ENCODE results near the gene PRKN.
"Not testable (repeated sequence)": the region's sequence is repeated elsewhere in the genome, so short reads cannot be mapped to it uniquely, and the experiment has no call there.

Gene PRKN

DNA sequence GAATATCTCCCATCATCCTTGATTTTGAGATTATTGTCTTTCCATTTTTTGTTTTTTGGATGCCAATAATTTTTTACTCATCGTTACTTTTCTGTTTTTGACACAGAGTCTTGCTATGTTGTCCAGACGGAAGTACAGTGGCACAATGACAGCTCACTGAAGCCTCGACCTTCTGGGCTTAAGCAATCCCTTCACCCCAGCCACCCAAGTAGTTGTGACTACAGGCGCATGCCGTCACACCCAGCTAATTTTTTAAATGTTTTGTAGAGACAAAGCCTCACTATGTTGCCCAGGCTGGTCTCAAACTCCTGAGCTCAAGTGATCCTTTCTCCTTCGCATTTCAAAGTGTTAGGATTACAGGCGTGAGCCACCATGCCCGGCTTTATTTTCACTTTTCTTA lies 851.3 kb downstream of the PRKN start:
- Histone ChIP-seq H3K4me1 (ENCODE audit: insufficient read depth, low read length) (no peaks in the 10 kb centered on the region), H3K36me3 (ENCODE audit: insufficient read depth, low read length) (no peaks in the 10 kb centered on the region), H3K9ac (ENCODE audit: low read depth, low read length) (no peak overlapping the region), H3K9me3 (ENCODE audit: control insufficient read depth, insufficient read depth, low read length) (no peaks in the 10 kb centered on the region)

DNA sequence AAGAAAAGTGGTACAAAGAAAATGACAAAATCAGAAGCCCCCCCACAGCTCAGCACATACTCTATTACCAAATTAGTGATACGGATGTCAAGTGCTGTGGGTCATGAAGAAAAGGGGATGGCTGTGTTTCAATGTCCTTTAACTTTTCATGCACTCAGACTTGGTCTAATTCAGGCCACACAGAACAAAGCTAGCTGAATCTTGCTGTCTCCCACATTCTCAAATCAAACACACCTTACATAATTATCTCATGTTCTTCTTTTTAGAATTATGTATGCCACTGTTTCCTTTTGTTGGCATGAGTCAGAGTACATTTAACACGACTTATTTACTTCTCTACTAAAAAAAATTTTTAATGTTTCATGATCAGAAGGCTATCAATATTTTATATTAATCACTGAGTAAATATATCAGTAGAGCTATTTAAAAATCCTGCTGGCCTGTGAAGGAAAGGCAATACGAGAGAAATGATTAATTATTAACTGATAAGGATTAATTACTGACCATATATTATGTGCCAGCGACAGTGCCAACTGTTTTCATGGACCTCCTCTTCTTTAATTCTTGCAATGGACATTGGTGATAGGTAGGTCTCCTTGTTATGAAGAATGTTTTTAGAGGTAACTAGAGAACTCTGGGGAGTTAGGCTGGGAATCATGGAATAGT lies 857.2 kb downstream of the PRKN start:
- Histone ChIP-seq H3K36me3 (ENCODE audit: insufficient read depth, low read length) (no peaks in the 10 kb centered on the region), H3K4me1 (ENCODE audit: insufficient read depth, low read length) (no peaks in the 10 kb centered on the region), H3K9me3 (ENCODE audit: control insufficient read depth, insufficient read depth, low read length) (no peaks in the 10 kb centered on the region), H3K9ac (ENCODE audit: low read depth, low read length) (no peak overlapping the region)

DNA sequence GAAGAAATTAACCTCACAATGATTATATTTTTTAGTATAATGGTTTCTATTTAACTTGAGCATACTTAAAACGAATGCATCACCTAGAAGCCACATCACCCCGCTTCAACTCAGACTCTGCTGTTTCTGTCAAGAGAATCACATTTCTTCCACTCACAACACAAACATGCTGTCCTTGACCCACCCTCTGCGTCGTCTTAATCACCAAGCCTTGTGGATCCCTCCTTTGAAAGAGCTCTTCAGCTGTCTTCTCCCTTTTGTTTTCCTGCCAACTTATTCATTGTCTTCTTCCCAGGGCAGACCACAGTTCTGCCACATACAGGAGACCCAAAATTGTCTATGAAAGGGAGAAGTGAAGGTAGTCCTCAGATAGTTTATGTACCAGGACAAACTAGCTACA lies 858.1 kb downstream of the PRKN start:
- Histone ChIP-seq H3K4me1 (ENCODE audit: insufficient read depth, low read length) (no peaks in the 10 kb centered on the region), H3K9ac (ENCODE audit: low read depth, low read length) (no peak overlapping the region), H3K36me3 (ENCODE audit: insufficient read depth, low read length) (no peaks in the 10 kb centered on the region), H3K9me3 (ENCODE audit: control insufficient read depth, insufficient read depth, low read length) (no peaks in the 10 kb centered on the region)

DNA sequence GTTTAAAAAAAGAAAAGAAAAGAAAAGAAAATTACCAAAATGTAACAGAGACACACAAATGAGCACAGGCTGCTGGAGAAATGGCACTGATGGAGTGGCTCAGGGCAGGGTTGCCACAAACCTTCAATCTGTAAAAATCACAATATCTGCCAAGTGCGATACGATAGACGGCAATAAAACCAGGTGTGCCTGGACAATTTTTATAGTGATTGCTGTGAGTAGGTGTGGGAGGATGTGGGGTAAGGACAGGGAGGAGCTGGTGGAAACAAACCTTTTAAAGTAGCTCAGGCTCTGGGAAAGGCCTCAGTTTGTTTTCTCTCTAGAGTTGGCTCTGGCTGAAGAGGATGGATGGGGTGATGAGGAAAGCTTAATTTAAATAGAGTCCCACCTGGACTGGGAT lies 861.0 kb downstream of the PRKN start:
- no peaks in the 10 kb centered on the region; the same call in 1 of the 2 replicates for H3K4me1 ChIP-seq (ENCODE audit: insufficient read depth, low read length)
- H3K9me3 ChIP-seq (ENCODE audit: control insufficient read depth, insufficient read depth, low read length): no peaks in the 10 kb centered on the region
- no peak overlapping the region for H3K9ac ChIP-seq (ENCODE audit: low read depth, low read length)
- no peaks in the 10 kb centered on the region for H3K36me3 ChIP-seq (ENCODE audit: insufficient read depth, low read length)

GRCh38 chr6:161861061-161861460 lies 866.5 kb downstream of the PRKN start:
- not testable (repeated sequence) for H3K9ac ChIP-seq (ENCODE audit: low read depth, low read length); H3K4me1 ChIP-seq (ENCODE audit: insufficient read depth, low read length); H3K9me3 ChIP-seq (ENCODE audit: control insufficient read depth, insufficient read depth, low read length); H3K36me3 ChIP-seq (ENCODE audit: insufficient read depth, low read length)

GRCh38 chr6:161853657-161854056 lies 873.9 kb downstream of the PRKN start:
- H3K9me3 ChIP-seq (ENCODE audit: control insufficient read depth, insufficient read depth, low read length): no peaks in the 10 kb centered on the region
- H3K4me1 ChIP-seq (ENCODE audit: insufficient read depth, low read length): peaks cover 10% of the 10 kb centered on the region; the same call in 1 of the 2 replicates
- no peaks in the 10 kb centered on the region for H3K36me3 ChIP-seq (ENCODE audit: insufficient read depth, low read length)
- H3K9ac ChIP-seq (ENCODE audit: low read depth, low read length): no peak overlapping the region

GRCh38 chr6:161851486-161851885 lies 876.1 kb downstream of the PRKN start:
- H3K4me1 ChIP-seq (ENCODE audit: insufficient read depth, low read length): peaks cover 10% of the 10 kb centered on the region; the same call in 1 of the 2 replicates
- not testable (repeated sequence) for H3K9ac ChIP-seq (ENCODE audit: low read depth, low read length); H3K36me3 ChIP-seq (ENCODE audit: insufficient read depth, low read length); H3K9me3 ChIP-seq (ENCODE audit: control insufficient read depth, insufficient read depth, low read length)

DNA sequence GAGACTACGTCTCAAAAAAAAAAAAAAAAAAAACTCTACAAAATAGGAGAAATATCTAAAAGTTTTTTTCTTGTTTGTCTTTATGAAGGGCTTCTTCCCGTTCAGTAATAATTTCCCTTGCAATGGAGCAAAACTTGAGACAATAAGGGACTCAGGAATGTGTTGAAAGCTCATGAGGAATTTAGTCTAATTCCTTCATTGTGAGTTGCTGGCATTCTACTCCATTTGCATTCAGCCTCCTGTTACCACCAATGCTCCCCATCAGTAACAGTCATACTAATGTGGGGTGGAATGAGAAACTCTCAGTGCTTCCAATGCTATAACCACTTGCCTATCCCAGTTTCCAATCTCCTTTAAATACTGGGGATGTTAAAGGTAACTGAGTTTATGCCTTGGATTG lies 877.0 kb downstream of the PRKN start:
- Histone ChIP-seq H3K4me1 (ENCODE audit: insufficient read depth, low read length) (peaks cover 10% of the 10 kb centered on the region; the same call in 1 of the 2 replicates), H3K36me3 (ENCODE audit: insufficient read depth, low read length) (no peaks in the 10 kb centered on the region), H3K9ac (ENCODE audit: low read depth, low read length) (no peak overlapping the region), H3K9me3 (ENCODE audit: control insufficient read depth, insufficient read depth, low read length) (no peaks in the 10 kb centered on the region)

DNA sequence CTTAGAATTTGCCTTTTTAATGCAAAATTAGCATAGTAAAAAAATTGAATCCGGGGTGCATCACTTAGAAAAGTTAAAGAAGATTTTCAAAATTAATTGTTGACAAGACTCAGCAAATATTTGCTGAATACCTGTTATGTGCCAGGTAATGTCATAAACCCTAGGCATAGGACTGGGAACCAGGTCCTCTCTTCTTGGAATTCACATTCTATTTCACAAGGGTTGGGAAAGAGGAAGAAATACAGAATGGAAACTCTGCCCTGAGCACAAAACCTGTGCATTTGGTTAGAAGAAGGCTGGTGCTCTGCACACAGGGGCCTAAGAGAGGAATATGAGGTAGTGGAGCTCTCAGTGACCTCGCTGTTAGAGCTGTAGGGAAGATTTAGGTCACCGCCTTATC lies 879.9 kb downstream of the PRKN start:
- Histone ChIP-seq H3K36me3 (ENCODE audit: insufficient read depth, low read length) (no peaks in the 10 kb centered on the region), H3K9me3 (ENCODE audit: control insufficient read depth, insufficient read depth, low read length) (no peaks in the 10 kb centered on the region), H3K4me1 (ENCODE audit: insufficient read depth, low read length) (peaks cover 10% of the 10 kb centered on the region; the same call in 1 of the 2 replicates), H3K9ac (ENCODE audit: low read depth, low read length) (no peak overlapping the region)

DNA sequence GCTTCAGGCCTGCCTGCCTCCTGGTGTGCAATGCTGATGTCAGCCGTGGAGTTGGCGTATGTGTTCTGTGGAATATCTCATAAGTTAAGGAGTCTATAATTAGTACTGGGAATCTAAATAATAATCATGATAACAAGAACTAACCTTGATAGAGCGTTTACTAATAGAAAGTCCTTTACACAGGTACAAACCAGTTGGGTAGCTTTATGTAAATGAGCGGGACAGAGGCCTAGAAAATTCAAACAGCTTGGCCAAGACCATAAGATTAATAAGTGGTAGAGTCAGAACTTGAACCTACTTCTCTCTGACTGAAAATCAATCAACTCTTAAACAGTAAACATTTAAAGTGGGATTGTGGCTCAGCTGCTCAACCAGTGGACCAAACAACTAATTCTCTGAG lies 882.8 kb downstream of the PRKN start:
- Histone ChIP-seq H3K9me3 (ENCODE audit: control insufficient read depth, insufficient read depth, low read length) (no peaks in the 10 kb centered on the region), H3K36me3 (ENCODE audit: insufficient read depth, low read length) (no peaks in the 10 kb centered on the region), H3K4me1 (ENCODE audit: insufficient read depth, low read length) (peaks cover 4% of the 10 kb centered on the region; the same call in 1 of the 2 replicates), H3K9ac (ENCODE audit: low read depth, low read length) (no peak overlapping the region)

GRCh38 chr6:161843066-161843465 lies 884.5 kb downstream of the PRKN start:
- Histone ChIP-seq H3K4me1 (ENCODE audit: insufficient read depth, low read length) (no peaks in the 10 kb centered on the region; the same call in 1 of the 2 replicates), H3K9ac (ENCODE audit: low read depth, low read length) (no peak overlapping the region), H3K36me3 (ENCODE audit: insufficient read depth, low read length) (no peaks in the 10 kb centered on the region), H3K9me3 (ENCODE audit: control insufficient read depth, insufficient read depth, low read length) (no peaks in the 10 kb centered on the region)

DNA sequence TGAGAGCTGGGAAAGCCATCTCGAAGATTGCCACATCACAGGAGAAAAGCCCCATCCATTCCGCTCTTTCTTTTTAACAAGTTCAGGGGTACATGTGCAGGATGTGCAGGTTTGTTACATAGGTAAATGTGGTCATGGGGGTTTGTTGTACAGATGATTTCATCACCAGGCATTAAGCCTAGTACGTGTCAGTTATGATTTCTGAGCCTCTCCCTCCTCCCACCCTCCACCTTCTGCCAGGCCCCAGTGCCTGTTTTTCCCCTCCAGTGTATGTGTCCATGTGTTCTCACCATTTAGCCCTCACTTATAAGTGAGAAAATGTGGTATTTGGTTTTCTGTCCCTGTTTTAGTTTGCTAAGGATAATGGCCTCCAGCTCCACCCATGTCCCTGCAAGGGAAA lies 887.2 kb downstream of the PRKN start:
- Histone ChIP-seq H3K9me3 (ENCODE audit: control insufficient read depth, insufficient read depth, low read length) (no peaks in the 10 kb centered on the region), H3K36me3 (ENCODE audit: insufficient read depth, low read length) (no peaks in the 10 kb centered on the region), H3K9ac (ENCODE audit: low read depth, low read length) (no peak overlapping the region), H3K4me1 (ENCODE audit: insufficient read depth, low read length) (peaks cover 7% of the 10 kb centered on the region)

GRCh38 chr6:161838306-161839035 lies 889.1 kb downstream of the PRKN start:
- peaks cover 7% of the 10 kb centered on the region for H3K4me1 ChIP-seq (ENCODE audit: insufficient read depth, low read length)
- no peak overlapping the region for H3K9ac ChIP-seq (ENCODE audit: low read depth, low read length)
- no peaks in the 10 kb centered on the region for H3K9me3 ChIP-seq (ENCODE audit: control insufficient read depth, insufficient read depth, low read length)
- H3K36me3 ChIP-seq (ENCODE audit: insufficient read depth, low read length): no peaks in the 10 kb centered on the region

- Histone ChIP-seq H3K36me3 (ENCODE audit: insufficient read depth, low read length) (no peaks in the 10 kb centered on the region), H3K4me1 (ENCODE audit: insufficient read depth, low read length) (peaks cover 7% of the 10 kb centered on the region), H3K9me3 (ENCODE audit: control insufficient read depth, insufficient read depth, low read length) (no peaks in the 10 kb centered on the region), H3K9ac (ENCODE audit: low read depth, low read length) (no peak overlapping the region)
Observed at GRCh38 chr6:161837854-161838253, 889.7 kb downstream of the PRKN start.

GRCh38 chr6:161837449-161837735 lies 890.2 kb downstream of the PRKN start:
- H3K9me3 ChIP-seq (ENCODE audit: control insufficient read depth, insufficient read depth, low read length): no peaks in the 10 kb centered on the region
- no peak overlapping the region for H3K9ac ChIP-seq (ENCODE audit: low read depth, low read length)
- H3K36me3 ChIP-seq (ENCODE audit: insufficient read depth, low read length): no peaks in the 10 kb centered on the region
- H3K4me1 ChIP-seq (ENCODE audit: insufficient read depth, low read length): peaks cover 7% of the 10 kb centered on the region
